ENCODE measurements around the gene TNIK.

TNIK gene

DNA sequence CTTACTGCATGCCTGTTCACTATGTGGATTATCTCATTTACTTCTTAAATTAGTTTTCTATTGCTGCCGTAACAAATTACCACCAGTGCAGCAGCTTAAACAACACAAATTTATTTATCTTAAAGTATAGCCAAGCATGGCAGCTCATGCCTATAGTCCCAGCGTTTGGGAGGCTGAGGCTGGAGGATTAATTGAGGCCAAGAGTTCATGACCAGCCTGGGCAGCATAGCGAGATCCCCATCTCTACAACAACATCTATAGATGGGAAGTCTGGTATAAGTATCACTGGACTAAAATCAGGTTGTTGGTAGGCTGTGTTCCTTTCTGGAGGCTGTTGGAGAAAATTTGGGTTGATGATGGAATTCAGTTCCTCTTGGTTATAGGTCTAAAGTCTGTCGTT, 438.8 kb downstream of the TNIK start:
- Histone ChIP-seq H3K79me2 (ENCODE audit: insufficient read depth, low read length) (no peaks in the 10 kb centered on the region), H3K9me3 (ENCODE audit: insufficient read depth, low read depth, low read length) (no peaks in the 10 kb centered on the region), H2AFZ (ENCODE audit: low read length) (no peak overlapping the region), H3K9me2 (replicated peaks; ENCODE audit: low read depth, low read length) (no peaks in the 10 kb centered on the region), H3K4me1 (ENCODE audit: insufficient read depth, low read length, poor library complexity, severe bottlenecking) (no peaks in the 10 kb centered on the region), H3K36me3 (ENCODE audit: insufficient read depth, low read length) (no peaks in the 10 kb centered on the region), H3K4me2 (ENCODE audit: low read depth, low read length, poor library complexity, severe bottlenecking) (no peak overlapping the region), H3K4me3 (ENCODE audit: low read length, poor library complexity, severe bottlenecking) (no peak overlapping the region), H3K27me3 (ENCODE audit: insufficient read depth, low read length, poor library complexity, severe bottlenecking) (no peaks in the 10 kb centered on the region), H3K9ac (ENCODE audit: low read depth, low read length, poor library complexity, severe bottlenecking) (no peak overlapping the region), H4K20me1 (ENCODE audit: insufficient read depth, low read length, poor library complexity, severe bottlenecking) (no peaks in the 10 kb centered on the region), H3F3A (ENCODE audit: low read depth) (no peaks in the 10 kb centered on the region)
- TF ChIP-seq, protein P1, sequence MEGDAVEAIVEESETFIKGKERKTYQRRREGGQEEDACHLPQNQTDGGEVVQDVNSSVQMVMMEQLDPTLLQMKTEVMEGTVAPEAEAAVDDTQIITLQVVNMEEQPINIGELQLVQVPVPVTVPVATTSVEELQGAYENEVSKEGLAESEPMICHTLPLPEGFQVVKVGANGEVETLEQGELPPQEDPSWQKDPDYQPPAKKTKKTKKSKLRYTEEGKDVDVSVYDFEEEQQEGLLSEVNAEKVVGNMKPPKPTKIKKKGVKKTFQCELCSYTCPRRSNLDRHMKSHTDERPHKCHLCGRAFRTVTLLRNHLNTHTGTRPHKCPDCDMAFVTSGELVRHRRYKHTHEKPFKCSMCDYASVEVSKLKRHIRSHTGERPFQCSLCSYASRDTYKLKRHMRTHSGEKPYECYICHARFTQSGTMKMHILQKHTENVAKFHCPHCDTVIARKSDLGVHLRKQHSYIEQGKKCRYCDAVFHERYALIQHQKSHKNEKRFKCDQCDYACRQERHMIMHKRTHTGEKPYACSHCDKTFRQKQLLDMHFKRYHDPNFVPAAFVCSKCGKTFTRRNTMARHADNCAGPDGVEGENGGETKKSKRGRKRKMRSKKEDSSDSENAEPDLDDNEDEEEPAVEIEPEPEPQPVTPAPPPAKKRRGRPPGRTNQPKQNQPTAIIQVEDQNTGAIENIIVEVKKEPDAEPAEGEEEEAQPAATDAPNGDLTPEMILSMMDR (conservative IDR thresholded peaks at IDR 0.05; ENCODE audit: low read length) = no peak
- TF ChIP-seq EZH2phosphoT487 (IDR thresholded peaks at IDR 0.05; ENCODE audit: borderline replicate concordance) = no peak

DNA sequence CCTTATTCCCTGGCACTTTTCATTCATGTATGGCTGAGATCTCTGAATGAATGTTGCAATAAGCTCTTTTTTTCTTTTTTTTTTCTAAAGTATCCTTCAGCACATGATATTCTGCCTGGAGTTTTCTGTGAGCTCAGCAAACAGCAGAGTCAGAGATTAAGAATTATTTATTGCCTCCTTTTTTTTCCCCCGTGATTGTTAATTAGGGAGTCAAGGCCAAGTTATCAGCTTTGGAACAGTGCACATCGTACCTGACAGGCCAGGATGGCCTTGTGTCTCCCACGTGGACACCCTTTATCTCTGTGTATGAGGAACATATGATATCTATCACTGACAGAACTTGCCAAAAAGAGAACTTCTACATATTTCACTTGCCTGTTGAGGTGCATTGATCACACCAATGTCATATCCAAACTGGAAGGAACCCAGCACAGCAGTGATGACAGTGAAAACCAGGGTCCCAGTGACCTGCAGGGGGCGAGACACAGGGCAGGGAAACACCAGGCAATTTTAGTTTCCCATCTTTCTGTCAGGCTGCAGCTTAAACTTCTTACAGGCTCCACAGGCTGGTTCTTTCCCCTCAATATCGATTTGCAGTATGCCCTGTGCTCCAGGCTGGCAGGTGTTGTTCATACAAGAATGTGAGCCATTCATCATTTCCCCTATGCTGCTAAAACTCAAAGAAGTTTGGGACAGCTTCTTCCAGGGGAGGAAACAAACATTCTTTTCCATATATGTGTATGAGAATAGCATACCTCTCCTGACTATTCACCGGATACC, 441.9 kb downstream of the TNIK start:
- Histone ChIP-seq H3K9me2 (replicated peaks; ENCODE audit: low read depth, low read length) (no peaks in the 10 kb centered on the region), H2AFZ (ENCODE audit: low read length) (no peak overlapping the region), H3K9me3 (ENCODE audit: insufficient read depth, low read depth, low read length) (no peaks in the 10 kb centered on the region), H3K36me3 (ENCODE audit: insufficient read depth, low read length) (no peaks in the 10 kb centered on the region), H3F3A (ENCODE audit: low read depth) (no peaks in the 10 kb centered on the region), H3K27me3 (ENCODE audit: insufficient read depth, low read length, poor library complexity, severe bottlenecking) (no peaks in the 10 kb centered on the region), H3K9ac (ENCODE audit: low read depth, low read length, poor library complexity, severe bottlenecking) (no peak overlapping the region), H3K79me2 (ENCODE audit: insufficient read depth, low read length) (no peaks in the 10 kb centered on the region), H3K4me2 (ENCODE audit: low read depth, low read length, poor library complexity, severe bottlenecking) (no peak overlapping the region), H4K20me1 (ENCODE audit: insufficient read depth, low read length, poor library complexity, severe bottlenecking) (no peaks in the 10 kb centered on the region), H3K4me3 (ENCODE audit: low read length, poor library complexity, severe bottlenecking) (no peak overlapping the region), H3K4me1 (ENCODE audit: insufficient read depth, low read length, poor library complexity, severe bottlenecking) (no peaks in the 10 kb centered on the region)
- TF ChIP-seq, protein P1 (conservative IDR thresholded peaks at IDR 0.05; ENCODE audit: low read length) = peak; percentile 69
- no peak for TF ChIP-seq EZH2phosphoT487 (IDR thresholded peaks at IDR 0.05; ENCODE audit: borderline replicate concordance)

DNA sequence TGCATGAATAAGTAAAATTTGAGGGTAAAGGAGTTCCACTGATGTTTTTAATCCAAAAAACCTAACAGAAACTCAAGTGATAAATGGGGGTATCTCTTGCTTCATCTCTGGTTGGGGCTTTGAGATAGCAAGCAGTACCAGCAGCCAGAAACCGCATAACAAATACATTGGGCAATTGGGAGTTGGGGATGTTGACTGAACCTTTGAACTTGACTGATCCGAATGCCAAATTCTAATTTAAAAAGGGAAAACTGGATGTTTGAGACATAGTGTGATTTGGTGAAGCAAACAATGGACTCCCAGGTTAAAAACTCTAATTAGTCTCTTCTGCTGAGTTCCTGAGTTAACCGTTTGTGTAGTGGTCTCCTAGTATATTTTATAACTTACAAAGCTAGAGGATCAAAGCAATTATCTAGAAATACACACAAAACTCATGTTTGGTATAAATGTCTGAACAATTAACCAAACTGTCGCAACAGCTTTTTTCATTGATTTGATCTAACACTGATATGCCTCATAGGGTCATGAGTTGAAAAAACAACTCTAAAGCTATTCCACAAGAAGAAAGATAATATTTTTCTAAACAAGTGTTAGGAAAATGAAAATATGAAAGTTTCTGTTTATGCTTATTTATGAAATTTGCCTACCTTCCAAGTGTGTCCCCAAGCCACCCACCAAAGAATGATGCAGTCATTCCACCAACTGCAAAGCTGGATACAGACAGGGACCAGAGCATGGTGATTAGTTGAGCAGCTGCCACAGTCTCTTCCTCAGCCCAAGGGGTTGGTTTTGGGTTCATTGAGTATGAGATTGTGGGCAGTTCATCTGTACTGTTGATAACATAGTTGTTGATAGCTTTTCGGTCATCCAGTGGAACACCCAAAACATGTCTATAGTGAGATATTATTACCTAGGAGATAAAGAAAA, 446.1 kb downstream of the TNIK start:
- no peaks in the 10 kb centered on the region for H3K9me2 ChIP-seq (replicated peaks; ENCODE audit: low read depth, low read length)
- no peak overlapping the region for H3K4me2 ChIP-seq (ENCODE audit: low read depth, low read length, poor library complexity, severe bottlenecking)
- no peak overlapping the region for H3K9ac ChIP-seq (ENCODE audit: low read depth, low read length, poor library complexity, severe bottlenecking)
- H4K20me1 ChIP-seq (ENCODE audit: insufficient read depth, low read length, poor library complexity, severe bottlenecking) = no peaks in the 10 kb centered on the region
- no peaks in the 10 kb centered on the region for H3K9me3 ChIP-seq (ENCODE audit: insufficient read depth, low read depth, low read length)
- H3K4me1 ChIP-seq (ENCODE audit: insufficient read depth, low read length, poor library complexity, severe bottlenecking) = no peaks in the 10 kb centered on the region
- no peak overlapping the region for H3K4me3 ChIP-seq (ENCODE audit: low read length, poor library complexity, severe bottlenecking)
- TF ChIP-seq, protein P1 (conservative IDR thresholded peaks at IDR 0.05; ENCODE audit: low read length) = no peak
- no peak for TF ChIP-seq EZH2phosphoT487 (IDR thresholded peaks at IDR 0.05; ENCODE audit: borderline replicate concordance)
- H3K79me2 ChIP-seq (ENCODE audit: insufficient read depth, low read length) = no peaks in the 10 kb centered on the region
- no peak overlapping the region for H2AFZ ChIP-seq (ENCODE audit: low read length)
- no peaks in the 10 kb centered on the region for H3K36me3 ChIP-seq (ENCODE audit: insufficient read depth, low read length)
- no peaks in the 10 kb centered on the region for H3K27me3 ChIP-seq (ENCODE audit: insufficient read depth, low read length, poor library complexity, severe bottlenecking)
- H3F3A ChIP-seq (ENCODE audit: low read depth) = no peaks in the 10 kb centered on the region

Measured in Loucy (cell line).